ENCODE results near the gene THSD4.

Gene THSD4

GRCh38 chr15:71079208-71080044 is 35.8 kb upstream of the THSD4 start:
- DNase-seq (ENCODE audit: extremely low spot score) = no peak
- ChIA-PET POLR2A (no interaction called here), CTCF (no interaction called here)
- TF ChIP-seq CTCF (IDR thresholded peaks at IDR 0.05; ENCODE audit: control extremely low read depth, extremely low read depth, low read depth, missing control alignments) = no peak

GRCh38 chr15:71080166-71080565 is 35.1 kb upstream of the THSD4 start:
- POLR2A ChIA-PET = no interaction called here
- CTCF ChIA-PET = no interaction called here
- TF ChIP-seq CTCF (IDR thresholded peaks at IDR 0.05; ENCODE audit: control extremely low read depth, extremely low read depth, low read depth, missing control alignments) = no peak
- no peak for DNase-seq (ENCODE audit: extremely low spot score)

- CTCF ChIA-PET = no interaction called here
- TF ChIP-seq CTCF (IDR thresholded peaks at IDR 0.05; ENCODE audit: control extremely low read depth, extremely low read depth, low read depth, missing control alignments) = no peak
- DNase-seq (ENCODE audit: extremely low spot score) = no peak
- POLR2A ChIA-PET = no interaction called here
These were observed 34.6 kb upstream of the THSD4 start for GRCh38 chr15:71080705-71081104.

GRCh38 chr15:71082803-71083202 is 32.5 kb upstream of the THSD4 start:
- CTCF ChIA-PET = no interaction called here
- POLR2A ChIA-PET = no interaction called here
- no peak for TF ChIP-seq CTCF (IDR thresholded peaks at IDR 0.05; ENCODE audit: control extremely low read depth, extremely low read depth, low read depth, missing control alignments)
- no peak for DNase-seq (ENCODE audit: extremely low spot score)

GRCh38 chr15:71083349-71083748 is 31.9 kb upstream of the THSD4 start:
- CTCF ChIA-PET = no interaction called here
- no peak for TF ChIP-seq CTCF (IDR thresholded peaks at IDR 0.05; ENCODE audit: control extremely low read depth, extremely low read depth, low read depth, missing control alignments)
- POLR2A ChIA-PET = no interaction called here
- DNase-seq (ENCODE audit: extremely low spot score) = no peak

GRCh38 chr15:71084264-71084663 is 31.0 kb upstream of the THSD4 start:
- no peak for TF ChIP-seq CTCF (IDR thresholded peaks at IDR 0.05; ENCODE audit: control extremely low read depth, extremely low read depth, low read depth, missing control alignments)
- ChIA-PET POLR2A (no interaction called here), CTCF (interaction anchor here (0.6 kb wide), 1 partner anchor 9 kb away, joined by 3 read pairs; no protein-coding TSS in a partner anchor)
- DNase-seq (ENCODE audit: extremely low spot score) = no peak

All from GM10248 (cell line).